ENCODE data around the gene SCO1.

GRCh38 chr17:10631701-10632100 lies 65.6 kb downstream of the SCO1 start:
- TF ChIP-seq CTCF (conservative IDR thresholded peaks at IDR 0.05; ENCODE audit: low read depth, low read length) = no peak
- TF ChIP-seq CEBPB (IDR thresholded peaks at IDR 0.05; ENCODE audit: low read depth, low read length) = no peak
